T-cell (primary cell): ENCODE results near the gene CAV1. TPM values are rescaled to one million over a fixed set of nuclear protein-coding genes. Genes with fewer than 3 reads are reported as not detected.

Experiments used
- ATAC-seq, 4 experiments: fragments of 200-7000 bp in 3 of 4; fragments of 150-1000 bp in 1 of 4; cut with Tn5 transposase; replicated peaks in 1 of 4; 1 replicate in 3 of 4; 2 replicates in 1 of 4; pipeline ENCODE4 v1.10.0; 2021; ENCODE audit warnings: moderate library complexity in 3 of 4, mild to moderate bottlenecking in 2 of 4, moderate number of reproducible peaks in 1 of 4
- CTCF ChIA-PET, 2 donors: fragments of 300-600 bp; sonication (Branson Sonifier 250); formaldehyde crosslinking; loops; one replicate each; lab custom pipeline; 2022; ENCODE audit warnings: antibody characterized with exemption in 2 of 2; lab: Charles Lee
- POLR2A ChIA-PET, 2 donors: fragments of 300-600 bp; sonication (Branson Sonifier 250); formaldehyde crosslinking; loops; one replicate each; lab custom pipeline; 2022; ENCODE audit warnings: antibody characterized with exemption in 2 of 2; lab: Charles Lee
- DNase-seq, 35 experiments: peaks; one replicate each; pipeline versions ENCODE4 v3.0.0 to v3.0.0-alpha.2; 2013 to 2023
- H3K27ac ChIP-seq: one replicate; pipeline ENCODE4 v1.5.1; 2013; ENCODE audit warnings: low read length
- H3K27me3 ChIP-seq, 2 experiments: replicated peaks in 1 of 2; 1 replicate in 1 of 2; 2 replicates in 1 of 2; pipeline versions ENCODE4 v1.6.1 to v1.7.0; 2013; ENCODE audit warnings: low read length in 1 of 2, mixed read lengths in 1 of 2; ENCODE audit not compliant: control insufficient read depth in 2 of 2, insufficient read depth in 2 of 2; ENCODE audit errors: extremely low read depth in 1 of 2
- H3K36me3 ChIP-seq, 2 donors: 1 replicate in 1 of 2; 2 replicates in 1 of 2; pipeline versions ENCODE4 v1.6.1 to v1.7.0; 2013; ENCODE audit warnings: low read length in 1 of 2; ENCODE audit not compliant: control insufficient read depth in 2 of 2, insufficient read depth in 1 of 2; ENCODE audit errors: extremely low read depth in 1 of 2
- H3K4me1 ChIP-seq, 2 experiments: 1 replicate in 1 of 2; 2 replicates in 1 of 2; pipeline versions ENCODE4 v1.6.1 to v1.7.0; 2013; ENCODE audit warnings: low read length in 2 of 2, mixed read lengths in 1 of 2; ENCODE audit not compliant: insufficient read depth in 2 of 2, control insufficient read depth in 1 of 2; ENCODE audit errors: extremely low read depth in 1 of 2
- H3K4me3 ChIP-seq, 2 donors: 1 replicate in 1 of 2; 2 replicates in 1 of 2; pipeline versions ENCODE4 v1.5.1 to v1.7.0; 2013; ENCODE audit warnings: mild to moderate bottlenecking in 2 of 2, low read length in 1 of 2, moderate library complexity in 1 of 2; ENCODE audit not compliant: control insufficient read depth in 1 of 2; ENCODE audit errors: extremely low read depth in 1 of 2
- H3K9me3 ChIP-seq: 2 replicates; pipeline ENCODE4 v1.7.0; 2013
- H3K27ac Mint-ChIP-seq, 2 donors: one replicate each; pipeline ENCODE4 v1.8.0; 2020 to 2021; ENCODE audit warnings: mild to moderate bottlenecking in 2 of 2, mixed read lengths in 2 of 2
- H3K27me3 Mint-ChIP-seq, 2 donors: one replicate each; pipeline ENCODE4 v1.8.0; 2021 to 2022; ENCODE audit warnings: mixed read lengths in 2 of 2
- H3K36me3 Mint-ChIP-seq: one replicate; pipeline ENCODE4 v1.8.0; 2021; ENCODE audit warnings: mixed read lengths
- H3K4me1 Mint-ChIP-seq, 3 donors: one replicate each; pipeline ENCODE4 v1.8.0; 2020 to 2022; ENCODE audit warnings: mixed read lengths in 3 of 3, mild to moderate bottlenecking in 1 of 3
- H3K4me3 Mint-ChIP-seq, 3 donors: one replicate each; pipeline ENCODE4 v1.8.0; 2020 to 2022; ENCODE audit warnings: mild to moderate bottlenecking in 3 of 3, mixed read lengths in 3 of 3, moderate library complexity in 3 of 3
- H3K9me3 Mint-ChIP-seq, 3 donors: one replicate each; pipeline ENCODE4 v1.8.0; 2020 to 2022; ENCODE audit warnings: mixed read lengths in 3 of 3
- WGBS: methylation state at CpG from one replicate; pipeline ENCODE4 v1.1.5; 2013; ENCODE audit warnings: missing lambda C conversion rate; ENCODE audit not compliant: insufficient coverage; 5-methylcytosine and 5-hydroxymethylcytosine counted together
- total RNA-seq, 35 experiments: library from RNA in 6 of 35; stranded (reverse) in 6 of 35; fragments of 120-200 nt in 1 of 35; gene quantifications; one replicate each; pipeline versions ENCODE4 v1.2.1 to v1.2.4 and lab custom pipeline; 2013 to 2026

Gene CAV1
- total RNA-seq, 5 donors from 2014 or later (not counting 1 experiment from before 2014, with no cell fraction given) = 0.25 to 1.4 (median 0.98) TPM; not detected in 1

- Histone ChIP-seq H3K9me3 (no peaks in the 10 kb centered on the region), H3K36me3 (no peaks in the 10 kb centered on the region), H3K4me3 (no peak overlapping the region), H3K27ac (no peak overlapping the region), H3K27me3 (peaks cover 3 to 30% of the 10 kb centered on the region in 2 experiments), H3K4me1 (peaks cover 4 to 16% of the 10 kb centered on the region in 2 experiments)
- Mint-ChIP-seq H3K4me3 (no peak overlapping the region), H3K27me3 (peaks cover 52 to 53% of the 10 kb centered on the region in 2 donors), H3K36me3 (no peaks in the 10 kb centered on the region), H3K9me3 (no peaks in the 10 kb centered on the region), H3K4me1 (peaks cover 15 to 23% (median 15%) of the 10 kb centered on the region in 3 donors), H3K27ac (no peak overlapping the region)
- no peak for ATAC-seq
- no peak for DNase-seq
- ChIA-PET POLR2A (no interaction called here), CTCF (interaction anchor here in 1 of 2 donors (0.5 kb wide), 1 partner anchor 69 kb away, joined by 3 read pairs; no protein-coding TSS in a partner anchor)
- 100% methylated on average over 1 of the region's 6 CpGs for WGBS
Observed at GRCh38 chr7:116521046-116521664, 3.7 kb upstream of the CAV1 start.

- H3K27me3 ChIP-seq = peaks cover 3 to 38% of the 10 kb centered on the region in 2 experiments
- no peak overlapping the region for H3K27ac ChIP-seq
- no peak overlapping the region for H3K4me3 ChIP-seq
- peaks cover 24 to 32% (median 24%) of the 10 kb centered on the region in 3 donors for H3K4me1 Mint-ChIP-seq
- WGBS = no CpG with 5 or more reads among the region's 5 CpGs
- CTCF ChIA-PET = interaction anchor here in 1 of 2 donors (0.7 kb wide), 1 partner anchor 258 kb away, joined by 6 read pairs; no protein-coding TSS in a partner anchor
- H3K4me3 Mint-ChIP-seq = no peak overlapping the region
- H3K27me3 Mint-ChIP-seq = peaks cover 62 to 64% of the 10 kb centered on the region in 2 donors
- no peak overlapping the region for H3K27ac Mint-ChIP-seq
- POLR2A ChIA-PET = no interaction called here
- H3K4me1 ChIP-seq = peaks cover 6 to 22% of the 10 kb centered on the region in 2 experiments
- H3K9me3 Mint-ChIP-seq = no peaks in the 10 kb centered on the region
- DNase-seq = no peak
- no peaks in the 10 kb centered on the region for H3K9me3 ChIP-seq
- no peaks in the 10 kb centered on the region for H3K36me3 Mint-ChIP-seq
- no peak for ATAC-seq
- H3K36me3 ChIP-seq = no peaks in the 10 kb centered on the region
Observed at GRCh38 chr7:116522247-116522646, 2.6 kb upstream of the CAV1 start.

- Mint-ChIP-seq H3K4me1 (peaks cover 24 to 32% (median 24%) of the 10 kb centered on the region in 3 donors), H3K4me3 (peak overlapping the region; percentile 13 to 81 (median 79)), H3K27me3 (peaks cover 67 to 72% of the 10 kb centered on the region in 2 donors), H3K9me3 (no peaks in the 10 kb centered on the region), H3K36me3 (no peaks in the 10 kb centered on the region), H3K27ac (no peak overlapping the region)
- 44% methylated on average over 3 of the region's 10 CpGs for WGBS
- Histone ChIP-seq H3K27ac (no peak overlapping the region), H3K9me3 (no peaks in the 10 kb centered on the region), H3K4me1 (peaks cover 6 to 22% of the 10 kb centered on the region in 2 experiments), H3K4me3 (no peak overlapping the region), H3K27me3 (peaks cover 3 to 31% of the 10 kb centered on the region in 2 experiments), H3K36me3 (no peaks in the 10 kb centered on the region)
- ChIA-PET POLR2A (no interaction called here), CTCF (interaction anchor here in 1 of 2 donors (1.2 to 1.7 kb wide), 2 partner anchors 9 to 344 kb away, joined by 3 to 5 read pairs; no protein-coding TSS in a partner anchor)
- ATAC-seq = no peak
- no peak for DNase-seq
Observed at GRCh38 chr7:116524221-116524608, 621 bp upstream of the CAV1 start.

GRCh38 chr7:116525298-116525912 is 569 bp downstream of the CAV1 start:
- CTCF ChIA-PET = interaction anchor here (0.9 to 1.7 kb wide), 8 partner anchors 15 to 266 kb away, joined by 3 to 8 read pairs (median 4); no protein-coding TSS in a partner anchor
- Histone ChIP-seq H3K27ac (no peak overlapping the region), H3K9me3 (no peaks in the 10 kb centered on the region), H3K27me3 (peaks cover 3 to 31% of the 10 kb centered on the region in 2 experiments), H3K4me1 (peaks cover 6 to 22% of the 10 kb centered on the region in 2 experiments), H3K4me3 (peak overlapping the region; percentile 47 to 82), H3K36me3 (no peaks in the 10 kb centered on the region)
- Mint-ChIP-seq H3K36me3 (no peaks in the 10 kb centered on the region), H3K27me3 (peaks cover 61 to 67% of the 10 kb centered on the region in 2 donors), H3K27ac (no peak overlapping the region), H3K4me3 (peak overlapping the region; percentile 78 to 81 (median 79)), H3K9me3 (no peaks in the 10 kb centered on the region), H3K4me1 (peaks cover 24 to 32% (median 24%) of the 10 kb centered on the region in 3 donors)
- peak; percentile 26 to 47 (median 39) for ATAC-seq
- POLR2A ChIA-PET = no interaction called here
- WGBS = under 1% methylated on average over 34 of the region's 36 CpGs
- peak in 18 of 35 experiments; percentile 2 to 51 (median 14) for DNase-seq

- ChIA-PET CTCF (interaction anchor here (0.5 to 1.7 kb wide), 19 partner anchors 10 to 390 kb away, joined by 3 to 8 read pairs (median 4); no protein-coding TSS in a partner anchor), POLR2A (no interaction called here)
- Mint-ChIP-seq H3K27me3 (peaks cover 61 to 71% of the 10 kb centered on the region in 2 donors), H3K4me1 (peaks cover 24 to 32% (median 24%) of the 10 kb centered on the region in 3 donors), H3K27ac (no peak overlapping the region), H3K4me3 (peak overlapping the region; percentile 78 to 81 (median 79)), H3K9me3 (no peaks in the 10 kb centered on the region), H3K36me3 (no peaks in the 10 kb centered on the region)
- ATAC-seq (peak; percentile 84 to 90 (median 85)), DNase-seq (peak; percentile 17 to 76 (median 44))
- Histone ChIP-seq H3K4me1 (peaks cover 6 to 22% of the 10 kb centered on the region in 2 experiments), H3K9me3 (no peaks in the 10 kb centered on the region), H3K36me3 (no peaks in the 10 kb centered on the region), H3K4me3 (peak overlapping the region; percentile 47 to 82), H3K27ac (no peak overlapping the region), H3K27me3 (peaks cover under 1 to 31% of the 10 kb centered on the region in 2 experiments)
- under 1% methylated on average over 74 of the region's 83 CpGs for WGBS
Observed at GRCh38 chr7:116525913-116526861, 1.4 kb downstream of the CAV1 start.
